Measurements from ENCODE around the gene ANKRD11. TPM values are rescaled to one million over a fixed set of nuclear protein-coding genes. Genes with fewer than 3 reads are reported as not detected.
"Not testable (repeated sequence)": the region's sequence is repeated elsewhere in the genome, so short reads cannot be mapped to it uniquely, and the experiment has no call there.

The ANKRD11 gene
- polyA plus RNA-seq, 1 donor from 2014 or later = 32.5 TPM

GRCh38 chr16:89423681-89424260 lies 66.6 kb downstream of the ANKRD11 start:
- Histone ChIP-seq H3K4me2 (ENCODE audit: low read length) (no peak overlapping the region), H3K9me2 (ENCODE audit: insufficient read depth, low read length) (no peaks in the 10 kb centered on the region), H3K9ac (ENCODE audit: low read length) (no peak overlapping the region), H3K27ac (ENCODE audit: low read length) (no peak overlapping the region), H4K20me1 (ENCODE audit: insufficient read depth) (no peaks in the 10 kb centered on the region), H3K79me2 (replicated peaks; ENCODE audit: insufficient read depth, low read length) (peaks cover 66% of the 10 kb centered on the region), H3F3A (ENCODE audit: insufficient read depth, low read length, poor library complexity, severe bottlenecking) (no peaks in the 10 kb centered on the region), H3K36me3 (ENCODE audit: insufficient read depth, low read length) (no peaks in the 10 kb centered on the region), H2AFZ (ENCODE audit: low read depth, low read length) (no peak overlapping the region), H3K27me3 (ENCODE audit: insufficient read depth, low read depth, low read length) (no peaks in the 10 kb centered on the region), H3K4me3 (ENCODE audit: low read length) (no peak overlapping the region), H3K9me3 (ENCODE audit: low read length) (no peaks in the 10 kb centered on the region)
- TF ChIP-seq MXI1 (conservative IDR thresholded peaks at IDR 0.05; ENCODE audit: poor library complexity, severe bottlenecking) (no peak), RAD21 (conservative IDR thresholded peaks at IDR 0.05) (no peak), EP300 (conservative IDR thresholded peaks at IDR 0.05; ENCODE audit: poor library complexity, severe bottlenecking) (no peak)
- TF ChIP-seq, protein P1, sequence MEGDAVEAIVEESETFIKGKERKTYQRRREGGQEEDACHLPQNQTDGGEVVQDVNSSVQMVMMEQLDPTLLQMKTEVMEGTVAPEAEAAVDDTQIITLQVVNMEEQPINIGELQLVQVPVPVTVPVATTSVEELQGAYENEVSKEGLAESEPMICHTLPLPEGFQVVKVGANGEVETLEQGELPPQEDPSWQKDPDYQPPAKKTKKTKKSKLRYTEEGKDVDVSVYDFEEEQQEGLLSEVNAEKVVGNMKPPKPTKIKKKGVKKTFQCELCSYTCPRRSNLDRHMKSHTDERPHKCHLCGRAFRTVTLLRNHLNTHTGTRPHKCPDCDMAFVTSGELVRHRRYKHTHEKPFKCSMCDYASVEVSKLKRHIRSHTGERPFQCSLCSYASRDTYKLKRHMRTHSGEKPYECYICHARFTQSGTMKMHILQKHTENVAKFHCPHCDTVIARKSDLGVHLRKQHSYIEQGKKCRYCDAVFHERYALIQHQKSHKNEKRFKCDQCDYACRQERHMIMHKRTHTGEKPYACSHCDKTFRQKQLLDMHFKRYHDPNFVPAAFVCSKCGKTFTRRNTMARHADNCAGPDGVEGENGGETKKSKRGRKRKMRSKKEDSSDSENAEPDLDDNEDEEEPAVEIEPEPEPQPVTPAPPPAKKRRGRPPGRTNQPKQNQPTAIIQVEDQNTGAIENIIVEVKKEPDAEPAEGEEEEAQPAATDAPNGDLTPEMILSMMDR (IDR thresholded peaks at IDR 0.05; ENCODE audit: poor library complexity, severe bottlenecking) = no peak

DNA sequence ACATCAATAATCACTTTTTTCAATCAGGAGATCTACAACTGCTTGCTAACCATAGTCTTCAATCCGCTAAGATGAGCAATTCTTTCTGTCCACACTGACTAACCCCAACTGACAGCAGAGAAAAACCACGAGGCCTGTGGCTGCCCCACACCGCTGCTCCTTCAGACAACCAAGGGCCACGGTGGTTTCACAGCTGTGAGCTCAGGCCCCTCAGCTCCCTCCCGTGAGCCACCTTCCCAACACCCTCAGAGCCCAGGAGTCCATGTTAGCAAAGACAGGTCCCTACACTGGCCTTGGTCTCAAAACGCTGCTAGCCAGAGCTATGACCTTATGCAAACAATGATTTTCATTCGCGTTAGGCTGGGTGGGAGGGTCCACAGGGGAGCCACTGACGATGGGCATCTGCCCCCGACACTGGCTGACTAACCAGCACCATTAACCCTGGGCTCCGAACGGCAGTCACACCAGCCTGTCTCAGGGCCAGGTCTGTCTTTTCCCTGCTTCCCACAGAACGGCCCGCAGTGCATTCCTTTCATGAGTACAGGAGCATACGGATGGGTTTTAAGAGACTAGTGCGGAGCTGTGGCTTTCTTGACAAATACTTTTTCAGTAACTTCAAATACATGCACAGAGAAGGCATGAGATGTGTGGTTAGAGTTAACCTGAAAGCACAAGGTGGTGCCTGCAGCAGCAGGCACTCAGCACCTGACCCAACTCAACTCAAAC lies 67.3 kb downstream of the ANKRD11 start:
- no peak overlapping the region for H2AFZ ChIP-seq (ENCODE audit: low read depth, low read length)
- no peak overlapping the region for H3K9ac ChIP-seq (ENCODE audit: low read length)
- no peak overlapping the region for H3K4me3 ChIP-seq (ENCODE audit: low read length)
- no peaks in the 10 kb centered on the region for H3F3A ChIP-seq (ENCODE audit: insufficient read depth, low read length, poor library complexity, severe bottlenecking)
- no peaks in the 10 kb centered on the region for H4K20me1 ChIP-seq (ENCODE audit: insufficient read depth)
- no peak overlapping the region for H3K27ac ChIP-seq (ENCODE audit: low read length)
- no peaks in the 10 kb centered on the region for H3K9me3 ChIP-seq (ENCODE audit: low read length)
- TF ChIP-seq EP300 (conservative IDR thresholded peaks at IDR 0.05; ENCODE audit: poor library complexity, severe bottlenecking) (no peak), POLR2AphosphoS5 (IDR thresholded peaks at IDR 0.05) (no peak)
- TF ChIP-seq, protein P1 (IDR thresholded peaks at IDR 0.05; ENCODE audit: poor library complexity, severe bottlenecking) = no peak
- no peaks in the 10 kb centered on the region for H3K27me3 ChIP-seq (ENCODE audit: insufficient read depth, low read depth, low read length)
- H3K4me2 ChIP-seq (ENCODE audit: low read length) = no peak overlapping the region
- peaks cover 71% of the 10 kb centered on the region for H3K79me2 ChIP-seq (replicated peaks; ENCODE audit: insufficient read depth, low read length)
- no peaks in the 10 kb centered on the region for H3K36me3 ChIP-seq (ENCODE audit: insufficient read depth, low read length)
- no peaks in the 10 kb centered on the region for H3K9me2 ChIP-seq (ENCODE audit: insufficient read depth, low read length)

DNA sequence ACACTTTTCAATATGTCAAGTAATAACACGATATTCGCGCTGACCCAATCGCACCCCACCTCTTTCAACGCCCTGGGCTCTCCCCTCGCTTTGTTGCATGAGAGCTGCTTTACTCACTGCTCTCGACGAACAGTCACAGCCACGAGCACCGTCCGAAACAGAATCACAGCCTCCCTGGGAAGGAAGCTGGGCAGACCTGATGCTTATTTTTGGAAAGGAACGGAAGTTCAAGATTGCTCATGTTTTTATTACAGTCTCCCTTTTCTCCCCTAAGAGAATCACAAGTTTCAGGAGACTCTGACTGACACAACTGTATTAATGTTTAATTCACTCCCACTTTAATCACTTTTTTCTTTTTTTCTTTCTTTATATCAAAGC lies 67.8 kb downstream of the ANKRD11 start:
- H3K9me2 ChIP-seq (ENCODE audit: insufficient read depth, low read length) = no peaks in the 10 kb centered on the region
- peaks cover 74% of the 10 kb centered on the region for H3K79me2 ChIP-seq (replicated peaks; ENCODE audit: insufficient read depth, low read length)
- no peaks in the 10 kb centered on the region for H3K36me3 ChIP-seq (ENCODE audit: insufficient read depth, low read length)
- H3K9me3 ChIP-seq (ENCODE audit: low read length) = no peaks in the 10 kb centered on the region
- H3K4me2 ChIP-seq (ENCODE audit: low read length) = no peak overlapping the region
- TF ChIP-seq SMC3 (conservative IDR thresholded peaks at IDR 0.05; ENCODE audit: poor library complexity) = no peak
- TF ChIP-seq, protein P1 (IDR thresholded peaks at IDR 0.05; ENCODE audit: poor library complexity, severe bottlenecking) = no peak
- TF ChIP-seq MXI1 (conservative IDR thresholded peaks at IDR 0.05; ENCODE audit: poor library complexity, severe bottlenecking) = no peak
- no peak for TF ChIP-seq EZH2 (IDR thresholded peaks at IDR 0.05; ENCODE audit: borderline replicate concordance, insufficient read depth, low read length, poor library complexity, severe bottlenecking)
- TF ChIP-seq POLR2AphosphoS5 (IDR thresholded peaks at IDR 0.05) = no peak
- H3K9ac ChIP-seq (ENCODE audit: low read length) = no peak overlapping the region
- no peaks in the 10 kb centered on the region for H3K27me3 ChIP-seq (ENCODE audit: insufficient read depth, low read depth, low read length)
- H3K4me3 ChIP-seq (ENCODE audit: low read length) = no peak overlapping the region
- no peak overlapping the region for H3K27ac ChIP-seq (ENCODE audit: low read length)
- no peak overlapping the region for H2AFZ ChIP-seq (ENCODE audit: low read depth, low read length)
- no peaks in the 10 kb centered on the region for H4K20me1 ChIP-seq (ENCODE audit: insufficient read depth)
- H3F3A ChIP-seq (ENCODE audit: insufficient read depth, low read length, poor library complexity, severe bottlenecking) = no peaks in the 10 kb centered on the region

GRCh38 chr16:89421300-89421699 lies 69.1 kb downstream of the ANKRD11 start:
- H3K36me3 ChIP-seq (ENCODE audit: insufficient read depth, low read length); H3F3A ChIP-seq (ENCODE audit: insufficient read depth, low read length, poor library complexity, severe bottlenecking); H3K4me3 ChIP-seq (ENCODE audit: low read length); H3K9me3 ChIP-seq (ENCODE audit: low read length); H3K27me3 ChIP-seq (ENCODE audit: insufficient read depth, low read depth, low read length); H2AFZ ChIP-seq (ENCODE audit: low read depth, low read length); H4K20me1 ChIP-seq (ENCODE audit: insufficient read depth); H3K4me2 ChIP-seq (ENCODE audit: low read length); H3K9me2 ChIP-seq (ENCODE audit: insufficient read depth, low read length); H3K27ac ChIP-seq (ENCODE audit: low read length); H3K9ac ChIP-seq (ENCODE audit: low read length): not testable (repeated sequence)
- H3K79me2 ChIP-seq (replicated peaks; ENCODE audit: insufficient read depth, low read length) = peaks cover 75% of the 10 kb centered on the region
